Parathyroid adenoma (tissue), 2 donors: Measurements from ENCODE around the gene ETFRF1.

ENCODE experiments used
- H2AFZ ChIP-seq: fragments of 300-600 bp; sonication (generic); one replicate; pipeline ENCODE4 v1.7.0; 2017; ENCODE audit warnings: antibody characterized with exemption, mild to moderate bottlenecking
- H3K27ac ChIP-seq: fragments of 300-600 bp; sonication (generic); one replicate; pipeline ENCODE4 v1.7.0; 2017
- H3K27me3 ChIP-seq: fragments of 300-600 bp; sonication (generic); one replicate; pipeline ENCODE4 v1.7.0; 2017; ENCODE audit warnings: low read length; ENCODE audit not compliant: control insufficient read depth, insufficient read depth
- H3K36me3 ChIP-seq: fragments of 300-600 bp; sonication (generic); one replicate; pipeline ENCODE4 v1.7.0; 2017; ENCODE audit warnings: low read length; ENCODE audit not compliant: control insufficient read depth, insufficient read depth
- H3K4me1 ChIP-seq: fragments of 300-600 bp; sonication (generic); one replicate; pipeline ENCODE4 v1.7.0; 2017; ENCODE audit warnings: control low read depth
- H3K4me2 ChIP-seq: fragments of 300-600 bp; sonication (generic); one replicate; pipeline ENCODE4 v1.7.0; 2017; ENCODE audit warnings: low read length
- H3K4me3 ChIP-seq: fragments of 300-600 bp; sonication (generic); one replicate; pipeline ENCODE4 v1.7.0; 2017; ENCODE audit warnings: low read depth, low read length
- H3K79me2 ChIP-seq: fragments of 300-600 bp; sonication (generic); one replicate; pipeline ENCODE4 v1.7.0; 2017; ENCODE audit warnings: control low read depth
- H3K9ac ChIP-seq: fragments of 300-600 bp; sonication (generic); one replicate; pipeline ENCODE4 v1.7.0; 2017; ENCODE audit warnings: mild to moderate bottlenecking
- H3K9me3 ChIP-seq: fragments of 300-600 bp; sonication (generic); one replicate; pipeline ENCODE4 v1.7.0; 2017; ENCODE audit warnings: low read length; ENCODE audit not compliant: control insufficient read depth
- CTCF ChIP-seq: fragments of 300-600 bp; sonication (generic); IDR thresholded peaks from one replicate; pipeline ENCODE4 v1.7.0; 2017; ENCODE audit warnings: antibody characterized with exemption, mild to moderate bottlenecking
- donor health status: primary hyperparathyroidism.

Gene ETFRF1

GRCh38 chr12:25190793-25191192, 4.2 kb upstream of the ETFRF1 start:
- peaks cover 8% of the 10 kb centered on the region for H3K4me1 ChIP-seq
- H3K36me3 ChIP-seq: no peaks in the 10 kb centered on the region
- H3K27ac ChIP-seq: no peak overlapping the region
- H3K9ac ChIP-seq: no peak overlapping the region
- no peak for TF ChIP-seq CTCF
- no peaks in the 10 kb centered on the region for H3K9me3 ChIP-seq
- no peaks in the 10 kb centered on the region for H3K27me3 ChIP-seq
- H3K4me2 ChIP-seq: no peak overlapping the region
- no peak overlapping the region for H3K4me3 ChIP-seq
- H2AFZ ChIP-seq: no peak overlapping the region
- peaks cover 9% of the 10 kb centered on the region for H3K79me2 ChIP-seq

GRCh38 chr12:25194214-25194613, 823 bp upstream of the ETFRF1 start:
- H3K27ac ChIP-seq: peak overlapping the region; percentile 97
- peak overlapping the region; percentile 93 for H3K4me3 ChIP-seq
- H3K4me2 ChIP-seq: peak overlapping the region; percentile 76
- no peaks in the 10 kb centered on the region for H3K36me3 ChIP-seq
- no peak for TF ChIP-seq CTCF
- H3K9me3 ChIP-seq: no peaks in the 10 kb centered on the region
- H2AFZ ChIP-seq: peak overlapping the region; percentile 94
- H3K4me1 ChIP-seq: peaks cover 5% of the 10 kb centered on the region
- peaks cover 9% of the 10 kb centered on the region for H3K79me2 ChIP-seq
- no peaks in the 10 kb centered on the region for H3K27me3 ChIP-seq
- no peak overlapping the region for H3K9ac ChIP-seq

DNA sequence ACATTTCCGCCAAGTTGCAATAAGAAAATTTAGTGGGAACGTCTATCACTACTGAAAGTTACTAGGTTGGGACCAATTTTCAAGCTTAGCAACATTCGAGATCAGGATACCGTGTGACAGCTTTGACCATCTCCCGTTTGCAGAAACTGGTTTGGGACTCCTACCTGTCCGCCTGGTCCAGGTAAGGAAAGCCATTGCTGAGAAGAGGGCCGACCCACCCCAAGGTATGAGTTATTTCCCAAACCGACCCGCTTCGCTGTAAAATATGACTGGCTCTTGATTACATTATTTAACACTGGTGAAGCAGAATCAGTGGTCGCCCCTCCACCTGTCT, 348 bp upstream of the ETFRF1 start:
- Histone ChIP-seq H2AFZ (peak overlapping the region; percentile 94), H3K4me1 (peaks cover 5% of the 10 kb centered on the region), H3K79me2 (peaks cover 9% of the 10 kb centered on the region), H3K9me3 (no peaks in the 10 kb centered on the region), H3K4me3 (peak overlapping the region; percentile 93), H3K27ac (peak overlapping the region; percentile 97), H3K9ac (peak overlapping the region; percentile 16), H3K36me3 (no peaks in the 10 kb centered on the region), H3K27me3 (no peaks in the 10 kb centered on the region), H3K4me2 (peak overlapping the region; percentile 76)
- TF ChIP-seq CTCF: no peak

DNA sequence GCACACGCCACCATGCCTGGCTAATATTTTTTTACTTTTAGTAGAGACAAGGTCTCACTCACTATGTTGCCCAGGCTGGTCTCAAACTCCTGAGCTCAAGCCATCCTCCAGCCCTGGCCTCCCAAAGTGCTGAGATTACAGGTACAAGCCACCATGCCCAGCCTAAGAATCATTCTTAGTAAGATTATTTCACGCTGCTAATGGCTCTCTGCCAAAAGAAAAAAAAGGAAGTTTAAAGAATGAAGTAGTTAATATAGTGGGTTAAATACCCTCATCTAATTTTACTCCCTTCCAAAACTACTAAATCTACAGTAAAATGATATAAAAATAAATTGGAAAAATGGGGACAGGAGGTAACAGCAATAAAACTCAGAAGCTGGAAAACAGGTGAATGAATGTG, 2.6 kb downstream of the ETFRF1 start:
- Histone ChIP-seq H3K9me3 (no peaks in the 10 kb centered on the region), H3K79me2 (peaks cover 4% of the 10 kb centered on the region), H3K27ac (no peak overlapping the region), H3K9ac (no peak overlapping the region), H3K4me3 (no peak overlapping the region), H2AFZ (no peak overlapping the region), H3K36me3 (no peaks in the 10 kb centered on the region), H3K4me1 (peaks cover 5% of the 10 kb centered on the region), H3K27me3 (no peaks in the 10 kb centered on the region), H3K4me2 (no peak overlapping the region)
- TF ChIP-seq CTCF: no peak

DNA sequence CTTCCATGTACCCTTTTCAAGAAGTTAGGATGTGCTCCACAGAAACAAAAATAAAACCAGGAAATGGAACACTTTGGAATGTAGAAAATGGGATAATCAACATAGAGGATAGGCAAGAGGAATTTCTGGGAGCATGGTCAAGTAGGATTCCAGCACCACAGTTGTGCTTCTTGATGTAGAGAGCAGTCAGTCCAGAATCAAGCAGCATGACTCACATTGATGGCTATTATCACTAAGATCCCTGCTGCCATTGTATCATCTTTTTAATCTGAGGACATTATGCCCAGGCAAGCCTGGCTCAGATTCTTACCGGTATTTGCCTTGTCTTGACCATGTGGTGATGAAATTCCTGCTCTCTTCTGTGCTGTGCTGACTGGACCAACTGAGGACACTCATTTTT, 5.7 kb downstream of the ETFRF1 start:
- Histone ChIP-seq H3K9me3 (no peaks in the 10 kb centered on the region), H3K9ac (no peak overlapping the region), H3K4me1 (peaks cover 5% of the 10 kb centered on the region), H3K4me2 (no peak overlapping the region), H3K36me3 (no peaks in the 10 kb centered on the region), H3K27ac (no peak overlapping the region), H3K4me3 (no peak overlapping the region), H2AFZ (no peak overlapping the region), H3K27me3 (no peaks in the 10 kb centered on the region), H3K79me2 (no peaks in the 10 kb centered on the region)
- TF ChIP-seq CTCF: no peak
